GM18498 (cell line): Measurements from ENCODE around the gene CHCT1.
"Not testable (repeated sequence)": the region's sequence is repeated elsewhere in the genome, so short reads cannot be mapped to it uniquely, and the experiment has no call there.

Source experiments
- ATAC-seq: cut with Tn5 transposase; IDR thresholded peaks from one replicate; pipeline ENCODE4 v1.9.1; 2021; ENCODE audit warnings: mild to moderate bottlenecking, moderate library complexity; ENCODE audit not compliant: unreplicated experiment

Gene CHCT1

GRCh38 chr17:60398227-60398959 is 23.9 kb upstream of the CHCT1 start:
- peak; percentile 66 for ATAC-seq

DNA sequence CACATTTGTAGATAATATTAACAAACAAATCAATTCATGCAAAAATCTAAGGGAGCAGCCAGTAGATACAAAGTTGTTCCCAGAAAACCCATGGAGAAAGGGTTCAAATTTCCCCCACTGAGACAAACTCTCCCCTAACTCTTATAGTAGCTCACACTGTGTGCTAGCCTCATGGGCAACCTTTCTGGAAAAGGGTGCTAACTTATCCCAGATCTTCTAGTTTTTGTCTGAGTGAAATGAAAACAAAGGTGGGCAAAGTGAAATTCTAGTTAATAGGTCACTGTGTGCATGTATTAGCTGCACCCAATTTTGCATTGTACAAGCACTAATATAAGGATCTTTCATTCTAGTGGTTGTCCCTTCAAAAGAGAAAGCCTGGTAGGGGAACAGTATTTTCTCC is 20.5 kb upstream of the CHCT1 start:
- no peak for ATAC-seq

GRCh38 chr17:60403523-60403810 is 18.8 kb upstream of the CHCT1 start:
- no peak for ATAC-seq

DNA sequence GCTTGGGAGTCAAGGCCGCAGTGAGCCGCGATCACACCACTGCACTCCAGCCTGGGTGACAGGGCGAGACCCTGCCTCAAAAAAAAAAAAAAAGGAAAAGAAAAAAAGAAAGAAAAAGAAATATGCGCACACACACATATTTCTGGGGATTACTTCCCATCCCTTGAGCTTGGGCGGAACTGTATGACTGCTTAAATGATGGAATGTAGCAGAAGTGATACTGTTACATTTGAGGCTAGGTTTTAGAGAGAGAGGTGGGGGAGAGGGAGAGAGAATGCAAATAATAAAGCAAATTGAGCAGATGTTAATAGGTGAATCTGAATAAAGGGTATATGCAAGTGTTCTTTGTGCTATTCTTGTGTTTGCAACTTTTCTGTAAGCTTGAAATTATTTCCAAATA is 18.3 kb upstream of the CHCT1 start:
- no peak for ATAC-seq

- ATAC-seq = no peak
Measured at GRCh38 chr17:60406887-60407286, 15.4 kb upstream of the CHCT1 start.

- no peak for ATAC-seq
Measured at GRCh38 chr17:60410001-60410400, 12.3 kb upstream of the CHCT1 start.

DNA sequence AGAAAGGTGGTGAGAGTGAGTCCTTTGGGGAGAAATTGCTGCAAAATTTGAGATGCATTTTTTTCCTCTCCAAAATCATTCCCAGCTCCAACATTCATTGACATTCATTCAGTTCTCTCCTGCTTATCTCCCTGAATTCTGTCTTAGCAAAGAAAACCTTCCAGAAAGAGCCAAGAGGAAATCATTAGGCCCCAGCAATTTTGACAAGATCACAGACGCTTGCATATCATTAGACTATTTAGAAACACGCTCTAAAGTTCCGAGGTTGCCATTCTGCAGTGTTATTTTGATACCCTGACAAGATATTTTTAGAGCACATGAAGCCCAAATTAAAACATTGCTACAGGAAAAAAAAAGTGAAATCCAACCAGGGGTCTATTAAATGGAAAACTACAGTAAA is 9.6 kb upstream of the CHCT1 start:
- no peak for ATAC-seq

DNA sequence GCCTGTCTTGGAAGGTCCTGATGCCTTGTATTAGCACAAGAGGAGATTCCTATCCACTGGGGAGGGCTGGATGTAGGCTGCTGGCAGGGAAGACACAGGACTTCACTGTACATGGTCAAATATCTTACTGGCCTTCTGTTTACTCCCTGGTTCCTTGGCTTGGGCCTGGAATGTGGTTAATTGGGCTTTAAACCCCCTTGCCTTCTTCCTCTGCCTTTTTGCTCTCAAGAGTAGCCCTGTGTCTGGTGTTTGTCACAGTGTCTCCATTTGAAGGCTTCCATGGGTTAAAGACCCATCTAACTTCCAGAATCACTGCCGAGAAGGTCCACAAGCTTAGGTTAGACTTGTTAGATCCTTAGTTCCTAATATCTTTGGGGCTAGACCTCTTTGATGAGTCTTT is 7.1 kb upstream of the CHCT1 start:
- ATAC-seq = no peak

DNA sequence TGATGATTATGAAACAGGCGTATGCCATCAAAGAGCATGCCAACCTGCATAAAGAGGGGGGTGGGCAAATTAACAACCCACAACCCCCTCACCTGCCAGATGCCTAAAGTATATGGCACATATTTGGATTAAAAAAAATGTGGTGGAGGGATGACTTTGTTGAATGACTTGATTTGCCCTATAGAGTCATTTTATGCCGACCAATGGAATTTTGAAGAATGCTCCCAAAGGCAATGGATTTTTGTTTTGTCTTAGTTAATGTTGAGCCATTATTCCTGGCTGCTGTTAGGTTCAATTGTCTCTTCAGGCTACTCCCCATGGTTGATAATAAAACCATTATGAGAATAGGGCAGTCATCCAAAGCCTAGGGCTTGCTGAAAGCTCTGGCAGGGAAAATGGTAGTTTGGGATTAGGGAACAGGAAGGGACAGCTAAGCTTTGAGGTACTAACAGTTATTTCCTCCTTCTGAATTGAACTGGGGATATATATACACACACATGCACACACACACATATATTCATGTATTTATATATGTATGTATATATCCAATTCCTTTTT is 5.8 kb upstream of the CHCT1 start:
- ATAC-seq = no peak

DNA sequence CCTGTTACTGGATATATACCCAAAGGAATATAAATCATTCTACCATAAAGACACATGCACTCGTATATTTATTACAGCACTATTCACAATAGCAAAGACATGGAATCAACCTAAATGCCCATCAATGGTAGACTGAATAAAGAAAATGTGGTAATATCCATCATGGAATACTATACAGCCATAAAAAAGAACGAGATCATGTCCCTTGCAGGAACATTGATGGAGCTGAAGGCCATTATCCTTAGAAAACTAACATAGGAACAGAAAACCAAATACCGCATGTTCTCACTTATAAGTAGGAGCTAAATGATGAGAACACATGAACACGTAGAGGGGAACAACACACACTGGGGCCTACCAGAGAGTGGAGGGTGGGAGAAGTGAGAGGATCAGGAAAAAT is 3.3 kb upstream of the CHCT1 start:
- not testable (repeated sequence) for ATAC-seq

GRCh38 chr17:60419875-60420274 is 2.4 kb upstream of the CHCT1 start:
- ATAC-seq = not testable (repeated sequence)

- peak; percentile 93 for ATAC-seq
Measured at GRCh38 chr17:60421273-60422161, 772 bp upstream of the CHCT1 start.

GRCh38 chr17:60423865-60424264 is 1.6 kb downstream of the CHCT1 start:
- no peak for ATAC-seq

DNA sequence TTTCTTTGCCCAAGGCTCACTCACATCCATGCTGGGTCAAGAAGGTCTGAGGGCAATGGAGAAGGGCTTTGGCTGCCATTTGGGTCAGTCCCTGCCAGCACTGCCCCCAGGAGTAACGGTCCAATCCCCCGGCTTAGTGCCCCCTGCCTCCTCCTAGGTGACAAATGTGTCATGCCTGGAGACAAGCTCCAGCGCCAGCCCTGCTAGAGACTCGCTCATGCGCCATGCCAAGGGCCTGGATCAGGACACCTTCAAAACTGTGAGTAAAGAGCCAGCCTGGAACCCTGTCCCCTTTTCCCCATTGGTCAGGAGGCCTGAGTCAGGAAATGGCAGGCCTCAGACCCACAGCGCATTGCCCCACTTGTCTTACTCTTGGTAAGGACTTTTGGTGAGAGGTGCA is 3.3 kb downstream of the CHCT1 start:
- ATAC-seq = no peak

DNA sequence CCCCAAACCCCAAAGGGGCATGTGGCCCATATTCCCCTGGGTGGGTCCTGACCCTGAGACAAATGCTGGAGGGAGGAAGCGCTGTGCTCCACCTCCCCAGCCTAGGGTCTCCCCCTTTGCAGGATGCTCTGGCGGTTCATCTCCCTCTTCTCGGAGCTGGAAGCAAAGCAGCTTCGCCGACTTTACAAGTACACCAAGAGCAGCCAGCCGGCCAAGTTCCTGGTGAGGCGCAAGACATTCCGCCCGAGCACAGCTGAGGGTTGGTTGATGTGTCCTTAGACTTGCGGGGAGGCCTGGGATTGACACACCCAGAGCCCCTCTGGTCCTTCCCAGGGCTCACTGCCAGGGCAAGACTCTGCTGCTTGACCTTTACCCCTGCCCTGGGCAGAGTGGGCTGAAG is 4.3 kb downstream of the CHCT1 start:
- ATAC-seq = no peak

- not testable (repeated sequence) for ATAC-seq
Measured at GRCh38 chr17:60428491-60428890, 6.2 kb downstream of the CHCT1 start.

- not testable (repeated sequence) for ATAC-seq
Measured at GRCh38 chr17:60430561-60430960, 8.3 kb downstream of the CHCT1 start.

DNA sequence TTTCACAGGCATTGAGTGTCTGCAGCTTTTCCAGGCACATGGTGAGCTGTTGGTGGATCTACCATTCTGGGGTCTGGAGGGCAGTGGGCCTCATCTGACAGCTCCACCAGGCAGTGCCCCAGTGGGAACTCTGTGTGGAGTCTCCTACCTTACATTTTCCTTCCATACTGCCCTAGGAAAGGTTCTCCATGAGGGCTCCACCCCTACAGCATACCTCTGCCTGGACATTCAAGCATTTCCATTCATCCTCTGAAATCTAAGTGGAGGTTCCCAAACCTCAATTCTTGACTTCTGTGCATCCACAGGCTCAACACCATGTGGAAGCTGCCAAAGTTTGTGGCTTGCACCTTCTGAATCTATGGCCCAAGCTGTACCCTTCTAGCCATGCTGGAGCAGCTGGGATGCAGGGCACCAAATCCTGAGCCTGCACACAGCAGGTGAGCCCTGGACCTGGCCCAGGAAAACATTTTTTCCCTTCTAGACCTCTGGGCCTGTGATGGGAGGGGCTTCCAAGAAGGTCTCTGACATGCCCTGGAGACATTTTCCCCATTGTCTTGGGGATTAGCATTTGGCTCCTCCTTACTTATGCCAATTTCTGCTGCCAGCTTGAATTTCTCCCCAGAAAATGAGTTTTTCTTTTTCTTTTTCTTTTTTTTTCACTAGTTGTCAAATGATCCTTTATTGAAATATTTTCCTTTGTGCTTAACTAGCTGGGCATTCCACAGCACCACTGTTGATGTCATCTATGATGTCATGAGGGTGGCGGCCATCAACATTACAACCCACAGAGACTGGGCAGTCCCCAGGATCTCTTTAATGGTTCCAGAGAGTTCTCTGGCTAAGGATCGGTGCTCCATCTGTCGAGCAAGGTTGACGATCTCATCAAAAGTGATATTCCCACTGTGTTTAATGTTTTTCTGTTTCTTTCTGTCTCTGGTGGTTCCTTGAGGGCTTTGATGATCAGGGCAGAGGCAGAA is 11.0 kb downstream of the CHCT1 start:
- ATAC-seq = not testable (repeated sequence)

DNA sequence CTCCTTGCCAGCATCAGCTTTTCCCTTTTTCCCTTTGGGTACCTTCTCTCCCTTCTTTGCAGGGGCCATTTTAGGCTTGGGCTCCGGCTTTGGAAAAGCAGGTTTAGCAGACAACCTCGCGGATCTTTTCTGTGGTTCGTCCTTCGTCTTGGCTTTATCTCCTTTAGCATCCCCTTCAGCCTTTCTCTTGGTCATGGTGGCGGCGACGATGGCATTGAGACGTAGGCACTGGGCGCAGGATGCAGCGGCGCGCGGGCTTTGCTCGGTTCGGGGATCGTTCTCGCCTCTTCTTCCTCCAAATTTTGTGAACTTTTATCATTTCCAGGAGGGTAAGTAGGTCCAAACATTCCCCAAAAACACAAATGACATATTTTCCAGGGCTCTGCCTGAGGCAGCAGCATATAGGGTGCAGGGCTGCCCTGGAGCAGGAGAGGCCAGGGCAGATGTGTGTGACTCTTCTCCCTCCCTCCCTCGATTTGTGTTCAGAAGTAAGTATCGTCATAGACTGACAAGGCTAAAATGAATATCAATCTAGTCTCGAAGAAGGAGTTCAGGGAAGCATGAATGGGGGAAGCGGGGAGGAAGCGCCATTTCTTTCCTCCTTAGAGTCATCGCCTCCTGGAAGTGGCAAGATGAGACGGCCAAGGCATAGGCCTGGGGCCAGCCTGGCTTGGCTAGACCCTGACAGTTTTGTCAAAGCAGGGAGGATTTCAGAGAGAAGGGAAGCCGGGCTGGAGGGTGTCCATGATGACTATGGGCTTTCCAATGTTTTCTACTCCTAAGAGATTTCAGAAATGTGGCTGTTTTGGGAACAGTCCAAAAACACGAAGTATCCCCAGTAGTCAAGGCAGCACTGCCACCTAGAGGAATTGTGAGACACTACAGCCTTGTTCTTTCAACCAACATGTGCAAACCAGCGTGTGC is 13.2 kb downstream of the CHCT1 start:
- no peak for ATAC-seq

DNA sequence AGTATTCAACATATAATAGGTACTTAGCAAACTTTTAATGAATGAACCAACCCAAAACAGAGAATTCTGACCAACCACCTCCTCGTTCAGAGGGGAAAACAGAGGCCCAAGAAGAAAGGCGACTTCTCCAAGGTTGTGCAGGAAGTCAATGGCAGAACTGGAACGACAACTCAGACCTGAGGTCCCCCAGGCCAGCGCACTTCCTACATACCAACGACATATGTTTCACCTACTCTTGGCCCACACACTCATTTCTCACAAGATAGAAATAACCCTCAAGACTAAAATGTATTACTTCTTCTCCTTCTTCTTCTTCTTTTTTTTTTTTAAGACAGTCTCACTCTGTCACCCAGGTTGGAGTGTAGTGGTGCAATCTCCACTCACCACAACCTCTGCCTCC is 14.4 kb downstream of the CHCT1 start:
- no peak for ATAC-seq
